Skeletal muscle satellite cell (primary cell): Measurements from ENCODE around the gene DNAJC7.

Experiments used
- H3K27me3 ChIP-seq: 2 replicates; pipeline ENCODE4 v1.7.0; 2013; ENCODE audit warnings: low read length; ENCODE audit not compliant: control insufficient read depth, insufficient read depth
- H3K36me3 ChIP-seq: 2 replicates; pipeline ENCODE4 v1.7.0; 2013; ENCODE audit warnings: mild to moderate bottlenecking, control low read depth, low read length; ENCODE audit not compliant: insufficient read depth
- H3K4me1 ChIP-seq: 2 replicates; pipeline ENCODE4 v1.7.0; 2013; ENCODE audit warnings: low read length; ENCODE audit not compliant: control insufficient read depth, insufficient read depth
- H3K4me2 ChIP-seq: 2 replicates; pipeline ENCODE4 v1.7.0; 2013; ENCODE audit warnings: mild to moderate bottlenecking, low read length
- H3K4me3 ChIP-seq: 2 replicates; pipeline ENCODE4 v1.7.0; 2013; ENCODE audit warnings: low read length
- H3K9ac ChIP-seq: 2 replicates; pipeline ENCODE4 v1.7.0; 2013; ENCODE audit warnings: mild to moderate bottlenecking, low read depth, low read length, moderate library complexity
- H3K9me3 ChIP-seq: replicated peaks from 2 replicates; pipeline ENCODE4 v1.7.0; 2013; ENCODE audit warnings: mild to moderate bottlenecking, control low read depth, low read length

DNAJC7 gene

DNA sequence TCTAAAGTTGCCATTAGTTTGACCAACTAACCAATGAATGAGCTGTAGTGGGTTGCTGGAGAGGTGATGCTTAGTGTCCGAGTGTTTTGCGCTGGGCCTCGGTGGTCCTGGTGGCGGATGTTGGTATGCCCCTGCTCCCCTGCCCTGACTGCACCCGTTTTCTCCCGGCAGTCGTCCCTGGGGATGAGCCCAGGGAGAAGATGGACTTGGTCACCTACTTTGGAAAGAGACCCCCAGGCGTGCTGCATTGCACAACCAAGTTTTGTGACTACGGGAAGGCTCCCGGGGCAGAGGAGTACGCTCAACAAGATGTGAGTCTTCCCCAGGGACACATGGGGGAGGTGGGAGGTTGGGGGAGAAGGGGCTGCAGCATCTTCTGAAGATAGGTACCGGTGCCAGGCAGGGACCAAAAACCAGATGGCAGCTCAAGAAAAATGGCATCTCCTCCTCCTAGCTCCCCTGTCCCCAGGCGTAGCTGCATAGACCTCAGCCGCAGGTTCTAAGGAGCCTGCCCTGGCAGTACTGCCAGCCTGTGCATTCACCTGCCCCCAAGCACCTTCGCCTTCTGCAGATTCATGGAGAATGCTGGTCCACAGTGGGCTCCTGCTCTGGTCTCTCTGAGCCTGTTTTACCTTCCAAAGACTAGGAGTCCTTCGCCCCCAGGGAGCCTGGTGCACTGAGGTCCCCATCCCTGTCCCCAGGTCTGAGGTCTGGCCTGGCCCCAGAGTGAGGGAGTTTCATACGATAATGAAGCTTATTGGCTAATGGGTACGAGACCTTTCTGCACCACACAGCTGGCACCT lies 45.3 kb downstream of the DNAJC7 start:
- no peak overlapping the region for H3K4me3 ChIP-seq
- H3K4me1 ChIP-seq, result peaks cover 43% of the 10 kb centered on the region
- H3K36me3 ChIP-seq, result peaks cover 76% of the 10 kb centered on the region
- no peak overlapping the region for H3K9ac ChIP-seq
- no peak overlapping the region for H3K4me2 ChIP-seq
- H3K27me3 ChIP-seq, result no peaks in the 10 kb centered on the region
- H3K9me3 ChIP-seq, result no peaks in the 10 kb centered on the region

DNA sequence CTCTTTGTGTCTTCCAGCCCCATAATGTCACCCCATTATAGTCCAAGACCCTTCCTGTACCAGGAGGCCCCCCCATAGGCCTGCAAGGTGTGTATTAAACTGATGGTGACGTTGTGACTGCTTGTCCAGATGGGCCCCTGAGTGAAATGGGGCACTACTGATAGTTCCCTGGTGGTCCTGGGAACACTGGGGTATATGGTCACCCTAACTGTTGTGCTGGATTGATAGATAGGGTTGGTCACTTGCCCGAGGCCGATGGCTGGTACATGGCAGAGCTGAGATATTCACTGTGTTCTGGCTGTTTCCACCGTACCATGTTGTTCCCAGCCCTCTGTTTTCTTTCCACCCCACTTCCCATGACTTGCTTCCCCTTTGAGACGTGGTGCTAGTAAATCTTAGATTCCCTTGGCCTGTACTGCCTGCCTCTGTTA lies 46.3 kb downstream of the DNAJC7 start:
- no peak overlapping the region for H3K4me2 ChIP-seq
- peaks cover 66% of the 10 kb centered on the region for H3K36me3 ChIP-seq
- H3K4me3 ChIP-seq, result no peak overlapping the region
- no peaks in the 10 kb centered on the region for H3K27me3 ChIP-seq
- H3K9me3 ChIP-seq, result no peaks in the 10 kb centered on the region
- no peak overlapping the region for H3K9ac ChIP-seq
- peaks cover 40% of the 10 kb centered on the region for H3K4me1 ChIP-seq

DNA sequence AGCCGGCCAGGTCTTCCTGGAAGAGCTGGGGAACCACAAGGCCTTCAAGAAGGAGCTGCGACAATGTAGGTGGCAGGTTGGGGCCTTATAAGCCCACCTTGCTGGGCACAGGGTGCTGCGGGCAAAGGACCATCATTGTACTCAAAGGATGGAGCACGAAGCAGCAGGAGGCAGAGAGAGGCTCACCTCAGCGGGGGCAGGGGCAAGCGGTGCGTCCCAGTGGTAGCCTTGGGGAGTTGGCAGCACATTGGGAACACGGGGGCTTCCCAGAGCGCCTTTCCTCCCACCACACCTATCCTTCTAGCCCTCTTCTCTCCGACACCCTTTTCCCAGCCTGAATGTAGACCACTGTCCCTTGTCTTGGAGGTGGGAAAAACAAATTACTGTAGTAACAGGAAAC lies 48.6 kb downstream of the DNAJC7 start:
- peaks cover 36% of the 10 kb centered on the region for H3K4me1 ChIP-seq
- H3K4me2 ChIP-seq, result no peak overlapping the region
- no peaks in the 10 kb centered on the region for H3K27me3 ChIP-seq
- no peak overlapping the region for H3K9ac ChIP-seq
- H3K4me3 ChIP-seq, result no peak overlapping the region
- H3K9me3 ChIP-seq, result no peaks in the 10 kb centered on the region
- peaks cover 44% of the 10 kb centered on the region for H3K36me3 ChIP-seq

DNA sequence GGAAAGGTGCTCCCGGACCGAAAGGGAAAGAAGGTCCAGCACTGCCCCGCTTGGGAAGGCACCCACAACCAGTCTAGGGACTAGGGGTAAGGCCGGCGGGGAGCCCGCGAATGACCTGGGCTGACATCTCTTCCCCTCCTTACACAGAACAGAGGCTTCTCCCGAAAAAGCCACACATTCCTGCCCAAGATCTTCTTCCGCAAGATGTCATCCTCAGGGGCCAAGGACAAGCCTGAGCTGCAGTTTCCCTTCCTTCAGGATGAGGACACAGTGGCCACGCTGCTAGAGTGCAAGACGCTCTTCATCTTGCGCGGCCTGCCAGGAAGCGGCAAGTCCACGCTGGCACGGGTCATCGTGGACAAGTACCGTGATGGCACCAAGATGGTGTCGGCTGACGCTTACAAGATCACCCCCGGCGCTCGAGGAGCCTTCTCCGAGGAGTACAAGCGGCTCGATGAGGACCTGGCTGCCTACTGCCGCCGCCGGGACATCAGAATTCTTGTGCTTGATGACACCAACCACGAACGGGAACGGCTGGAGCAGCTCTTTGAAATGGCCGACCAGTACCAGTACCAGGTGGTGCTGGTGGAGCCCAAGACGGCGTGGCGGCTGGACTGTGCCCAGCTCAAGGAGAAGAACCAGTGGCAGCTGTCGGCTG lies 49.2 kb downstream of the DNAJC7 start:
- H3K4me1 ChIP-seq, result peaks cover 30% of the 10 kb centered on the region
- H3K9ac ChIP-seq, result peak overlapping the region; percentile 97
- no peaks in the 10 kb centered on the region for H3K27me3 ChIP-seq
- peak overlapping the region; percentile 96 for H3K4me3 ChIP-seq
- peak overlapping the region; percentile 90 for H3K4me2 ChIP-seq
- no peaks in the 10 kb centered on the region for H3K9me3 ChIP-seq
- H3K36me3 ChIP-seq, result peaks cover 38% of the 10 kb centered on the region

DNA sequence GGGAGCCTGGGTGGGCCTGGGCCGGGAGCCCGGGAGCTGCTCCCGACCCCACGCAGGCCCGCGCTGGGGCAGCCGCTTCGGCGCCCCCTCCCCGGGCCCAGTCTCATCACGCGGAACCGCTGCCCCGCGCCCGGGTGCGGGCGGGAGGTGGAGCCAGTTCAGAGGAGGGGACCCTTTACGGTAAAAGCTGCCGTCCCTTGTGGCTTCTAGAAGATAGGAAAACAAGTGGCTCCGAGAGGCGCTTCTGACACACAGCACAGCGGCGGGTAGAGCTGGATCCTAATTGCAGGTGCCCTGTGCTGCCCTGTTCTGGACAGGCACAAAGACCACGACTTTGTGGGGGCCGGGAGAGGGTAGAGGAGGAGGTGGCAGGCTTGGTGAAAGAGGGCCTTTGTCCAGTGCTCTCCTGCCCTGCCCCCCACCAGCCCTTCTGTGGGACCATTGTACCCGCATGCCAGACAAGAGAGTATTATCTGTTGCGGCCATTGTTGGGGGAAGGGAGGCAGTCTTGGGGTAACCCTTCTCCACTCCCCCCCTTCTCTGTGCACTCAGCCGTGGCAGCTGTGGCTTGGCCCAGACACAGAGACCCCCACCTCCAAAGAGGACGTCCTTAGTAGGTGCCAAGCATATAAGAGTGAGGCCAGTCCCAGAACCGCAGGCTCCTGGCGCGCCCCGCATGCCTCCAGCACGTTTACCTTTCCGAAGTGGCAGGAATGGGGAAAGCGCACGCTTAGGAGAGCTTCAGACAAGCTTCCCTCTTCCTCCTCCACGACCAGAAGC lies 49.9 kb downstream of the DNAJC7 start:
- Histone ChIP-seq H3K4me2 (peak overlapping the region; percentile 90), H3K4me3 (peak overlapping the region; percentile 96), H3K27me3 (peaks cover 1% of the 10 kb centered on the region), H3K36me3 (peaks cover 30% of the 10 kb centered on the region), H3K4me1 (peaks cover 23% of the 10 kb centered on the region), H3K9ac (peak overlapping the region; percentile 97), H3K9me3 (no peaks in the 10 kb centered on the region)

DNA sequence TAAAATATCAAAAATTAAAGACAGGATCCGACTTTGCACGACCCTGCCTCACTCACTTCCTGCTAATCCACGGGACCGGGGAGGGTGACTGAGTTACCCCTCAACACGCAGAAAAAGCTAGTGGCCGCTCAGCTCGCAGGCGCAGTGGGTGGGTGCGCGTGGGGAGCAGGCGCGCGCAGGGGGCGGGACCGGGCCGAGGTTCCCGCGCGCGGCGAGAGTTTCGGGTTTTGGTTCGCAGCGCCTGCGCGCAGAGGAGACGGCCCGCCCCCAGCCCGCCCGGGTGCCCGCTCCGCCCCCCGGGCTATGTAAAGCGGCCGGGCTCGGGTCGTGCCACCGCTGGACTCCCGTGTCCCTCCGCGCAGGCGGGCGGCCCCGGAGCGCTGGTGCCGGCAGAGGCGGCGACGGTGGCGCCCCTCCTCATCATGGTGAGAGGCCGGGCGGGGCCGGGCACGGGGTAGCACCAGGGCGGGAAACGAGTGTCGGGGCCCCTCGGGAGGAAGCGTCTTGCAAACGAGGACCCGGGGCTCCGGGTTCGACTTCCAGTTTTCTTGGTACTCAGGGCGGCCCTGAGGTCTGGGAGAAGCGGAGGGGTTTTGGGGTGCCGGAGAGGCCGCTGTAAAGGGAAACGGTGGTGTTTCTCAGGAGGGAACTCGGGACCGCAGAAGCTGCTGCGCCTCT lies 50.6 kb downstream of the DNAJC7 start, which contains the start of gene CNP:
Gene CNP (plus strand): TSS at position 333 of the 678 bp plus-strand sequence. CDS start 90 bp downstream, at position 423.
- Histone ChIP-seq H3K27me3 (peaks cover 3% of the 10 kb centered on the region), H3K36me3 (peaks cover 23% of the 10 kb centered on the region), H3K9me3 (no peaks in the 10 kb centered on the region), H3K9ac (peak within 1 kb of the TSS; percentile 97), H3K4me1 (peaks cover 23% of the 10 kb centered on the region), H3K4me3 (peak within 1 kb of the TSS; percentile 96), H3K4me2 (peak within 1 kb of the TSS; percentile 90)

DNA sequence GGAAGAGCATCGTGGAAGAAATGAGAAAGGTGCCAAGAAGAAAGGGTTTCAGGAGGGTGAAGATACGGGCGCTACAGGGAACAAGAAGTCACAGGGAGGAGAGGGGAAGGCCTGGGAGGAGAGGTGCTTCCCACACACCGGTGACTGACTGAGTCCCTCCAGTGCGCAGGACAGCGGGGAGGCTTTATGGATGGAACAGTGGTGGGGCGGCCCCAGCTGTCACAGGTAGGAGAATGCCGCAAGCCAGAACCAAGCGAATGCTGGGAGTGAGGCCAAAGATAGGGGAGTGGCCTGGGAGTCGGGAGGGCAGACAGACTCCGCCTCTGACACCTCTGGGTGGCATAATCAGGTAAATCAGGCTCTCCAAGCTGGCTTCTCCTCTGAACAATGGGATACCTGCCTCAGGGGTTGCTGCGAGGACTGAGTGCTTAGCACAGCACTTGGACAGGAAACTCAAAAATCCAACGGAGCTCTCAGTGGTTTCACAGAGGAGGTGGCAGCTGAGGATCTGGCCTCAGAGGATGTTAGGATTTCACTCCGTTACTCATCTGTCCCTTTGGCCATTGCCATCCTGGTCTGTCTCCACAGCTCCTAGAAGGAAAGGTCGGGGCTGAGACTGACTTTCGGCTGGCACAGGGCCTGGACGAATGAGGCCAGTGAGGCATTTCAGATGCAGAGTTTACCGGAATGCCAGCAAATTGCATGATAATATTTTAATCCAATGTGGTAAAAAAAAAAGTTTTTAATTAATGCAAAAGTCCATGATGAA lies 51.4 kb downstream of the DNAJC7 start:
- H3K4me1 ChIP-seq, result peaks cover 23% of the 10 kb centered on the region
- peaks cover 3% of the 10 kb centered on the region for H3K27me3 ChIP-seq
- H3K9me3 ChIP-seq, result no peaks in the 10 kb centered on the region
- H3K4me3 ChIP-seq, result peak overlapping the region; percentile 96
- peak overlapping the region; percentile 97 for H3K9ac ChIP-seq
- H3K36me3 ChIP-seq, result peaks cover 22% of the 10 kb centered on the region
- H3K4me2 ChIP-seq, result peak overlapping the region; percentile 90

DNA sequence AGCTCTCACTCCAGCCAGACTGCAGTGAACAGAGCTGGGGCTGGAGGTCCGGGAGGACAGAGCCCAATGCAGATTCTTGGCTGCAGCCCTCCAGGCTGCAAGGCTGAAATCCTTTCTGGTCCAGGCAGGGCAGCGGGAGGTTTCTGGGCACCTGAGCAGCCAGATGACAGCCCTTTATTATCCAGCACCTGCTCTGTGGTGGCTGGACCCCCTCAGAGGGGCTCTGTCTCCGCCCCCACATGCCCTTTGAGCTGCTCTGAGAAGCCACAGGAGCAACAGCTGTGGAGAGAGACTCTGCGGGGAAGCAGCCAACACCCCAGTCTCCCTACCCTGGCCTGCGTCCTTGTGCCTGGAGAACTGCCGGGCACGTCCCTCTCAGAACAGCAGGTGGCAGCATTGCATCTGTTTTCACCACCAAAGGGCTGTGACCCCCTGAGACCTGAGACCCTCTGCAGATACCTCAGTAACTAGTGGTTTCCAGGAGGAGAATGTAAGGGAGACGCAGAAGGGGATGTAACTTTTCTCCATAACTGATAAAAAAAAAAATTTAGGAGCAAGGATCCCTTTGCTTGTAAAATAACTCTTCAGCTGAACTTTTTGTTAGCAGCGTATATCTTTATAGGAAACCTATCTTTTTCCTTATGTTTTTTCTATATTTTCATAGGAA lies 54.3 kb downstream of the DNAJC7 start:
- H3K4me3 ChIP-seq, result no peak overlapping the region
- H3K36me3 ChIP-seq, result peaks cover 4% of the 10 kb centered on the region
- peaks cover 23% of the 10 kb centered on the region for H3K4me1 ChIP-seq
- H3K27me3 ChIP-seq, result peaks cover 3% of the 10 kb centered on the region
- no peaks in the 10 kb centered on the region for H3K9me3 ChIP-seq
- peak overlapping the region; percentile 0 for H3K4me2 ChIP-seq
- no peak overlapping the region for H3K9ac ChIP-seq

DNA sequence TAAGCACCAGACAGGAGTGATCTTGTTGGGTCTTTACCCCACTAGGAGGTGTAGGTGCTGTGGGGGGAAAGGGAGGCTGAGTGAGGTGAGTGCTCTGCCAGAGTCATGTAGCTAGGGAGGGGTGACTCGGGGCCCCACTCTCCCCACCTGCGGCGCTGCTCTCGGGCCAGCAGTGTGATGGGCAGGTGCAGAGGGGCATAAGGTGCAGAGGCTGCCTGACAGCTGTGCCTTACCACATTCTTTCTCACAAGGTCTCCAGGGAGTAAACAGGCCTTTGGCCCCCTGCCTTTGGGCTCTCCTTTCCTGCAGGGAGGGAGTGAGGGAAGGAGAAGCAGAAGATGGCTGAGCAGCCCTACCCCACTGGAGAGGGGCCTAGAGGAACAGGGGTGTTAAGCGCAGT lies 55.1 kb downstream of the DNAJC7 start:
- H3K4me1 ChIP-seq, result peaks cover 24% of the 10 kb centered on the region
- no peak overlapping the region for H3K9ac ChIP-seq
- H3K27me3 ChIP-seq, result peaks cover 3% of the 10 kb centered on the region
- H3K4me3 ChIP-seq, result no peak overlapping the region
- no peak overlapping the region for H3K4me2 ChIP-seq
- H3K9me3 ChIP-seq, result no peaks in the 10 kb centered on the region
- H3K36me3 ChIP-seq, result no peaks in the 10 kb centered on the region
